Coronary artery (tissue), 2 donors: ENCODE data around the gene MAFF.
A peak's percentile ranks its signal among the peaks of the same experiment; 100 is the strongest.

Experiments
- DNase-seq: peaks from one replicate; pipeline ENCODE4 v3.0.0-alpha.2; 2017; ENCODE audit warnings: low spot score
- H3K27ac ChIP-seq, 2 donors: fragments of 200-600 bp; sonication (generic); one replicate each; pipeline ENCODE4 v1.5.1; 2016 to 2019
- H3K4me3 ChIP-seq: fragments of 200-600 bp; sonication (generic); 2 replicates; pipeline ENCODE4 v1.5.1; 2016; ENCODE audit warnings: mild to moderate bottlenecking, moderate library complexity
- CTCF ChIP-seq: fragments of 200-600 bp; sonication (generic); IDR thresholded peaks from one replicate; pipeline ENCODE4 v1.5.1; 2019; ENCODE audit warnings: antibody characterized with exemption

Gene MAFF

DNA sequence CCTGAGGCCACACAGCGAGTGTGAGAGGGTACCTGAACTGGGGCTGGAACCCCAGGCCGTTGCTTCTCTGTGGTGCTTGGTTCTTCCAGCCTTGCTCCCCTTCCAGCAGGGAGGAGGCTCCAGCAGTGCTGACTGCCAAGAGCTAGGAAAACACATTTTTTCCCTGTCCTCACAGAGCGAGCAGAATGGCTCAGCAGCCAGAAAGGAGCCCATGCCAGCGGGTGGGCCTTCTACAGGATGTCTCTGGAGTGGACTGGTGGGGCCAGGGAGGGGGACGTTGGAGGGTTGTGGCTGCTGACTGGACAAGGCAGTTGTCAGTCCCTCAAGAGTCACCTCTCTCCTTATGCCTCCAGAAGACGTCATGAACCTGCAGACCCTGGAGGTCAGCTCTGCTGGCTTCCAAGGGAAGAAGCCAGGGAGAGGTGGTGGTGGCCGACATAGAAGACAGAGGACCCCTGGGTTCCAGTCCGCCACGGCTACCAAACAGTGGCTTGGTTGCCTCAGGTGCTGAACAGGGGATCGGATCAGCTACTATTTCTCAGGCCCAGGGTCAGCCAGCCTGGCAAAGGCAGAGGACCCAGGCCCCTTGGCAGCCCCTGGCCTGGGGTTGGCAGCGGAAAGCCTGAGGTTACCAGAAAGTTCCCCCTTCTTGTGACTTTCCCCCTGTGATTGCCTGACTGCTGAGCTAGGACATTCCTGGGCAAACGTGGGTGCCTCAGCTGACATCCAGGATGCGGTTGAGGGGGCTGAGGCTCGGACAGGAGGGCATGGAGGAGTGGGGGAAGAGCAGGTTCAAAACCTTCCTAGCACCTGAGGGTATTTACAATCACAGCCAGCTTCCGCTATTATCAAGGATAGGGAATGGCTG lies 3.7 kb downstream of the MAFF start:
- Histone ChIP-seq H3K4me3 (peak overlapping the region; percentile 39), H3K27ac (peak overlapping the region; percentile 99)
- TF ChIP-seq CTCF, result no peak
- peak; percentile 97 for DNase-seq

DNA sequence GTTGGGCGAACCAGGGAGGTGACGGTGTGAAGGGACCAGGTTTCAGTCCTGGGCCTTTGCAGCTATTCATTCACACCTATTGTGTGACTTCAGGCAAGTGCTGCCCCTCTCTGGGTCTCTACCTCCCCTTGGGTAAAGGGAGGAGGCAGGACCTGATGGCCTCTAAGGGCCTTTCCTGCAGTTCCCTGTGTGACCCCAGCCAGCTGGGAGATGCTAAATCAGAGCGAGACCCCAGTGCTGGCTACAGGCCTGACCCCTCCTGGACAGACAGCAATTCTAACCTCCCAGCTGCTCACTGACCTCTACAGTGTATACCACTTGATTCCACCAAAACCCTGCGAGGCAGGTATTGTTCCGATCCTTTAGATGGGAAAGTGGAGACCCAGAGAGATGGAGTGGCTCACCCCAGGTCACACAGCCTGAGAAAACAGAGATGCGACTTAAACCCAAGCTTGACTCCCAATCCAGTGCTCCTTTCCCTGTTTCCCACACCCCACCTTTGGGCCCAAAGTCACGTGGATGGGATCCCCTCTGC lies 6.2 kb downstream of the MAFF start:
- no peak for DNase-seq
- Histone ChIP-seq H3K27ac (no peak overlapping the region), H3K4me3 (no peak overlapping the region)
- no peak for TF ChIP-seq CTCF

DNA sequence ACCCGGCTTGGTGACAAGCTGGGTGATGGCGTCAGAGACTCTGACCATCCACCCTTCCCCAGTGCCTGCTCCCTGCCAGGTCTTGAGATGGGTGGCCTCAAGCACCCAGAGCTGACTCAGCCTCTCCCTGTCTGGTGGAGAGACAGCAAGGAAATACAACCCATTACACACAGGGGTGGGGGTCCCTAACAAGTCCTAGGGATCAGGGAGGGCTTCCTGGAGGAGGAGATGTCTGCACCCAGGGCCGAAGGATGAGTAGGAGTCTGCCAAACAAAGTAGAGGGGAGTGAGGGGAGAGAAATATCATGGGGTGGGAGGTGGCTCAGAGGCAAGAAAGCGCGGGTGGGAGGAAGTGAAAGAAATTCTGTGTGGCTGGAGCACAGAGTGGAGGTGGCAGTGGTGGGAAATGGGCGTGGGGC lies 6.8 kb downstream of the MAFF start:
- Histone ChIP-seq H3K4me3 (no peak overlapping the region), H3K27ac (no peak overlapping the region)
- TF ChIP-seq CTCF, result no peak
- no peak for DNase-seq

DNA sequence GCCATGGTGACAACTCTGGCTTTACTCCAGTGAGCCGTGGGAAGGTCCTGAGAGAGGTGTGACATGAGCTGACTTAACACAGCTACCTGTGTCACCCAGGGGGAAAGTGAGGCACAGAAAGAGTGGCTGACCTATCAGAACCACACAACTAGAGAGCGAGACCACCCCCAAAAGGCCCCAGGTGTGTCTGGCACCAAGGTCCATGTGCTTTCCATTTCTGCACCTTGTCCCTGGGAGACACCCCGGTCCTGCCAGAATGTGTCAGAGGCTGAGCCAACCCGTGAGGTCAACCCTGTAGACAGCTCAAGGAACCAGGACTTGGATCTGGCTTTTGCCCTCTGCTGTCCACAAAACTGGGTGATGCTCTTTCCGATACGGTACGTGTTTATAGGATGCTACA lies 9.8 kb downstream of the MAFF start:
- no peak for TF ChIP-seq CTCF
- H3K27ac ChIP-seq, result no peak overlapping the region

DNA sequence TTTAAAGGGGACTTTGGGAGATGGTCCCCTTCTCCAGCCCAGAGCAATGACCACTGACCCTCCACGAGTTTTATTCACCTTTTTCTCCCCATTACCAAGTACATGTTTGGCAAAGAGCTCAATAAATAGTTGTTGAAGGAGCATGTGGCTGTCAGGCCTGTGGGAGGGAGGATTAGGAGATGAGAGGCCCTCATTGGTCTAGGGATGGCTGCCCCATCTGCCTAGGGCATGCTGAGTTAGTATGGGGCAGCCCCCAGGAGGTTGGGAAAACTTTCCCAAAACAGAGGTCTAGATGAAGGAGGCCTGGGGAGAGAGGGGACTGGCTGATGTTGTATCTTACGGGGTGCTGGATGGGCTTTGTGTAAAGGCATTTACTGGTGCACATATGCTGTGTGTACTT lies 10.6 kb downstream of the MAFF start:
- no peak for TF ChIP-seq CTCF
- no peak overlapping the region for H3K27ac ChIP-seq
- DNase-seq, result no peak
- no peak overlapping the region for H3K4me3 ChIP-seq

More for the DNA sequence above, 9.8 kb downstream of the MAFF start:
- no peak overlapping the region for H3K4me3 ChIP-seq
- DNase-seq, result no peak

GRCh38 chr22:38213319-38213989 lies 11.7 kb downstream of the MAFF start:
- Histone ChIP-seq H3K4me3 (no peak overlapping the region), H3K27ac (peak overlapping the region; percentile 24 to 50)
- no peak for DNase-seq
- TF ChIP-seq CTCF, result no peak

GRCh38 chr22:38213990-38214301 lies 12.2 kb downstream of the MAFF start:
- no peak for DNase-seq
- Histone ChIP-seq H3K27ac (peak overlapping the region; percentile 24 to 50), H3K4me3 (peak overlapping the region; percentile 60)
- no peak for TF ChIP-seq CTCF
